HG03060 (cell line): Measurements from ENCODE around the gene NEMP1.

Source experiments
- ATAC-seq: cut with Tn5 transposase; IDR thresholded peaks from one replicate; pipeline ENCODE4 v1.9.1; 2021; ENCODE audit warnings: low read depth, moderate number of reproducible peaks; ENCODE audit not compliant: unreplicated experiment

The NEMP1 gene

DNA sequence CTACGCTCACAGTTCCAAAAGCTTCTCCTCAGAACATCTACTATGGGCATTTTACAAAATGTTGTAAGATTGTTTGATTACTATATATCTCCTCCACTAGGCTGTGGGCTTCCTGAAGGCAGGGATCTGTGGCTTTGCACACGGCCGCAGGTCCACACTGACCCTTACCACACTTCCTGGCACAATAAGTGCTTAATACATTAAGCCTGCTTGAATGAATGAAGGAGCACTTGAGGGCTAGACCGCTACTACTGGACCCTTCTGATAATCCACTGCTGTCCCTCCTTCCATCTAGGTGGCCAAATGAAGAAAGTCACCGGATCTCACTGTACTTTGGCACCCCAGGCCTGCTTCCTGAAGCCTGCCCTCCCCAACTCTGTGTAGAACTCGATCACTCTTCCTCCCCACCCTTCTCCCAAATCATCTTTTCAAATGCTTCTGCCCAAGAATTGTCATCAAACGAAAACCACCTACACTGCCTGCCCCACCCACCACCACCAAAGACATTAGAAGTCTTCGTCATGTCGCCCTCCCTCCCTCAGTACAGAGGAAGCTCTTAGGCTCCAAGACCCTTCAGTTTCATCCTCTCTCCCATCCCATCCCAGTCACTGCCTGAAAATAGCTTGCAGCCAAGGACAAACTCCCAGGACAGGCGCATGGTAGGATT is 71.6 kb downstream of the NEMP1 start:
- no peak for ATAC-seq

DNA sequence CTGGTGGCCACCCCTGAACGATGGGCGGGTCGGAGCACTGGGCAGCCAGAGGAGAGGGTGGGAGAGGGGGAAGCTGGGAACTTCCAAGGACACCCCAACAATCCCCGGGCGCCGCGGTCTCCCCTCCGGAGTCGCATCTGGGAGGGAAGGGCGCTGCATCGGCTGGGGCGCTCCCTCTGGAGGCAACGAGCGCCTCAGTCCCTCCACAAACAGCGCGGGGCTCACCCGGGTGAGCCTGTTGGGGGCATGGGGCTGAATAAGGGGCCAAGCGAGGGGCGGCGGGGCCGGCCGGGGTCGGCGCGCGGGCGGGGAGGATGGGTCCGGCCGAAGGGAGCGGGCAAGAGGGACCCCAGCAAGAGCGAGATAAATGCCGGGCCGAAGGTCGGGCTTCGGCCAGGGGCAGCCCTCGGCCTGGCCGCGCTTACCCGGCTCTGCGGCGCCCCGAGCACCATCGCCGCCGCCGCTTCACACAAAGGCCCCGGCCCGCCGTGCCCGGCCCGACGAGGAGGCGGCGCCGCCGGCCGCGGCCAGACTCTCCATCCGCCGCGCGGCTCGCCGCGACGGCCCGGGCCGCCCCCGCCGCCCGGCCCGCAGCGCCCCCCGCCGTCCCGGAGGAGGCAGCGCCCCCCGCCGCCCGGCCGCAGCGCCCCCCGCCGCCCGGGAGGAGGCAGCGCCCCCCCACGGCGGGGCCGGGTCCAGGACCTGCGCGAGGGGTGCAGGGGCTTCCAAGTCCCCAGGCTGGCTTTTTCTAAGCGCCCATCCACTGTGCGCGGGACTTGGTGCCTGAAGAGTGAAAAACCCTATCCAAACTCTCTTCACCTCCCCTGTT is 72.4 kb downstream of the NEMP1 start, which contains the start of gene ZBTB39:
Gene ZBTB39, minus strand, starts transcription at position 567 of the 829 bp plus-strand sequence. CDS start 1,629 bp downstream, outside the sequence.
- ATAC-seq = no peak
